Thoracic aorta (tissue), 2 donors: ENCODE data around the gene SLC38A5. TPM values are rescaled to one million over a fixed set of nuclear protein-coding genes. Genes with fewer than 3 reads are reported as not detected.

ENCODE experiments used
- ATAC-seq: fragments of 150-250 bp; one replicate; pipeline ENCODE4 v1.8.0; 2017; ENCODE audit warnings: low read depth; ENCODE audit not compliant: insufficient number of reproducible peaks, low FRiP score
- DNase-seq: peaks from one replicate; pipeline ENCODE4 v3.0.0-alpha.2; 2020; ENCODE audit warnings: low spot score
- H3K27ac ChIP-seq, 2 donors: fragments of 200-600 bp; sonication (generic); 1 replicate in 1 of 2; 2 replicates in 1 of 2; pipeline ENCODE4 v1.5.1; 2016; ENCODE audit warnings: mild to moderate bottlenecking in 2 of 2, moderate library complexity in 2 of 2
- H3K27me3 ChIP-seq: fragments of 200-600 bp; sonication (generic); replicated peaks from 2 replicates; pipeline ENCODE4 v1.6.0; 2016; ENCODE audit warnings: mild to moderate bottlenecking; ENCODE audit not compliant: insufficient read depth
- H3K36me3 ChIP-seq: fragments of 200-600 bp; sonication (generic); one replicate; pipeline ENCODE4 v1.5.1; 2016
- H3K4me1 ChIP-seq, 2 donors: fragments of 200-600 bp; sonication (generic); 1 replicate in 1 of 2; 2 replicates in 1 of 2; pipeline versions ENCODE4 v1.5.1 to v1.6.0; 2016; ENCODE audit warnings: low read depth in 2 of 2, mild to moderate bottlenecking in 1 of 2; ENCODE audit not compliant: control insufficient read depth in 1 of 2
- H3K4me3 ChIP-seq: fragments of 200-600 bp; sonication (generic); 2 replicates; pipeline ENCODE4 v1.5.1; 2016; ENCODE audit warnings: mild to moderate bottlenecking
- H3K9me3 ChIP-seq: fragments of 200-600 bp; sonication (generic); 2 replicates; pipeline ENCODE4 v1.5.1; 2016
- CTCF ChIP-seq: fragments of 200-600 bp; sonication (generic); IDR thresholded peaks from one replicate; pipeline ENCODE4 v1.5.1; 2019; ENCODE audit warnings: antibody characterized with exemption
- total RNA-seq, 2 donors: library from RNA; depleted of rRNA; stranded (reverse); fragments of >200 nt; gene quantifications; one replicate each; pipeline versions ENCODE4 v1.1.0 to v1.2.3, GENCODE V29; 2016

Gene SLC38A5
- total RNA-seq, 2 donors from 2014 or later = 3.4 to 4.9 TPM

DNA sequence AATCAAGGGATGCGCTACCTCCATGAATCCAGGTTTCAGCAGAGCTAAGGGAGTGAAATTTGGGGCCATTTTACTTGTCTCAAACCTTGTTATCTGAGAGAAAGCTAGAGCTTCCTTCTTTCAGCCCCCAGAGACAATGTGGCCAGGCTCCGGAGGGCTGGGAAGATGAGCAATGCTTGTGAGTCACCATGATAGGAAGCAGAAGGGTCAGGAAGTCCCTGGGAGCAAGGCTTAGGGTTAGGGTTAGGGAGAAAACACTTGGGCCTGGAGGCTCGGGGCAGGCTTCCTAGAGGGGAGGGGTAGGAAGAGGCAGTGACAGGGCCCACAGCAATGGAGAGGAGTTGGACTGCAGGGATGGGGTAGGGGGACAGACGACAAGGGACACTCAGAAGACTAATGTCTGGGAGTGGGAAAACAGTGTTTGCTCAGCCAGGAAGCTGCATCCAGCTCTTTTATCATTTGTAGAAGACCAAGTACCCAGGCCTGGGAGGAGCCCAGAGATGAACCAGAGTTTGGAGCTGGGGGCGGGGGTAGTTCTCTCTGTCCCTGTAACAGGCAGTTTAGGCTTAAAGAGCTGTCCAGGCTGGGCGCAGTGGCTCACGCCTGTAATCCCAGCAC, 22.3 kb upstream of the SLC38A5 start:
- DNase-seq (no peak), ATAC-seq (no peak)
- Histone ChIP-seq H3K27me3 (no peaks in the 10 kb centered on the region), H3K4me1 (no peaks in the 10 kb centered on the region), H3K9me3 (no peaks in the 10 kb centered on the region), H3K27ac (no peak overlapping the region), H3K4me3 (no peak overlapping the region), H3K36me3 (no peaks in the 10 kb centered on the region)
- TF ChIP-seq CTCF = no peak

DNA sequence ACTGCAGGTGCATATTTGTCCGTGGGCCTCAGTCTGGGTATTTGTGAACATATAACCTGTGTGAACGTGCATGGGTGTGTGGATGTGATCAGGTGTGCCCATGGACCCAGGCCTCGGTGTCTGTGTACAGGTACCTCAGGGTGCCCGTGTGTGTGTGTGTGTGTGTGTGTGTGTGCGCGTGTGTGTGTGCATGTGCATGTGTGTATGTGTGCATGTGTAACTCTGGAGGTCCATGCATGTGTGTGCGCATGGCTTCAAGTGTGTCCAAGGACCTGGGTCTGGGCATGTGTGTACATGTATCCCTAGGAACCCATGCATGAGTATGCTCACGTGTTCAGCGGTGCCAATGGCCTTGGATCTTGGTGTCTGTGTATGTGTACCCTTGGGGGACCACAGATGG, 21.7 kb upstream of the SLC38A5 start:
- TF ChIP-seq CTCF = no peak
- H3K36me3 ChIP-seq = no peaks in the 10 kb centered on the region
- no peak overlapping the region for H3K4me3 ChIP-seq
- ATAC-seq = no peak
- H3K4me1 ChIP-seq = no peaks in the 10 kb centered on the region
- no peak for DNase-seq
- H3K27ac ChIP-seq = no peak overlapping the region
- no peaks in the 10 kb centered on the region for H3K9me3 ChIP-seq
- H3K27me3 ChIP-seq = no peaks in the 10 kb centered on the region

DNA sequence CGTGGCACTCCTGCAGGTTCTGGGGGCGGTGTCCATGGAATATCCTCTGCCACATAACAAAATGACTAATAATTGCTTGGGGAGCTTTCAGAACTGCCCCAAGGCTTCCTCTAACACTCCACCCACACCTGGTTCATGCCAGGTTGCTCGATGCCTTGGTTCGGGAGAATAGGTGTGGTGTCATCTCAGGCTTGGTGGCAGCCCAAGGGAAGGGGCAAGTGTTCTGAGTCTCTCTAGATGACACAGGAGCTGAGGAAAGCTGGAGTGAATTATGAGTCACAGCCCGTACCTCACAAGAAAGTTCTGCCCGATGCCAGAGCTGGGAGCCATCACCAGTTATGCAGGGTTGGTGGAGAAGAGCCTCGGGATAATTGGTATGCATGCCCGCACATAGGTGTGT, 20.6 kb upstream of the SLC38A5 start:
- Histone ChIP-seq H3K4me3 (no peak overlapping the region), H3K27ac (no peak overlapping the region), H3K4me1 (no peaks in the 10 kb centered on the region), H3K36me3 (no peaks in the 10 kb centered on the region), H3K27me3 (no peaks in the 10 kb centered on the region), H3K9me3 (no peaks in the 10 kb centered on the region)
- ATAC-seq = no peak
- no peak for TF ChIP-seq CTCF
- no peak for DNase-seq

DNA sequence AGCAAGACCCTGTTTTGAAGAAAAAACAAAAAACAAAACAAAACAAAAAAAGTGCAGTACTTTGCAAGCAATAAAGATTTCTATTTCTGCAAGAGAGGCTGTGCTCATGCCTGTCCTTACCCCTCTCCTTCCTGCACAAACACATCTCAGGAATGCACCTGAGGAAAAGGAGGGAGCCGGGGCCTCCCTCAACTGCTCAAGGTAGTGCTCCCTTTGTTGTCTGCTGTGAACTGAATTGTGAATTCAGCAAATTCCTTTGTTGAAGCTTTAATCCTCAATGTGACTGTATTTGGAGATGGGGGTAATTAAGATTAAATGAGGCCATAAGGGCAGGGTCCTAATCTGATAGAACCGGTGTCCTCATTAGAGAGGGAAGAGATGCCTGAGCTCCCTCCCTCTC, 19.8 kb upstream of the SLC38A5 start:
- ATAC-seq (no peak), DNase-seq (no peak)
- no peak for TF ChIP-seq CTCF
- H3K36me3 ChIP-seq = no peaks in the 10 kb centered on the region
- no peak overlapping the region for H3K27ac ChIP-seq
- H3K4me3 ChIP-seq = no peak overlapping the region
- no peaks in the 10 kb centered on the region for H3K27me3 ChIP-seq
- H3K4me1 ChIP-seq = no peaks in the 10 kb centered on the region
- no peaks in the 10 kb centered on the region for H3K9me3 ChIP-seq

DNA sequence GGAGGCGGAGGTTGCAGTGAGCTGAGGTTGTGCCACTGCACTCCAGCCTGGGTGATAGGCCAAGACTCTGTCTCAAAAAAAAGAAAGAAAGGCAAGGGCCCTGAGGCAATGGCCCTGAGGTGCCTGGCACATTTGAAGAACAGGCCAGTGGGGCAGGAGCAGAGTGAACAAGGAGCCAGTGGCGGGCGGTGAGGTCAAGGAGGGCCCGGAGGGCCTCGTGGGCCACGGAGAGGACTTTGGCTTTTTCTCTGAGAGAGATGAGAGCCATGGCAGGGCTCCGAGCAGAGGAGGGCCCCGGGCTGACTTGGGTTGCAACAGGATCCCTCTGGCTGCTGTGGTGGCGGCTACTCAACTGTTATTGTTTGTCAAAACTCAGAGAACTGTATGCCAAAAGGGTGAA, 19.2 kb upstream of the SLC38A5 start:
- no peaks in the 10 kb centered on the region for H3K27me3 ChIP-seq
- TF ChIP-seq CTCF = no peak
- H3K4me1 ChIP-seq = no peaks in the 10 kb centered on the region
- H3K4me3 ChIP-seq = no peak overlapping the region
- no peak for ATAC-seq
- no peaks in the 10 kb centered on the region for H3K36me3 ChIP-seq
- no peak overlapping the region for H3K27ac ChIP-seq
- H3K9me3 ChIP-seq = no peaks in the 10 kb centered on the region
- no peak for DNase-seq
